Glutamatergic neuron (in vitro differentiated cells): ENCODE results near the gene TXNIP. TPM values are rescaled to one million over a fixed set of nuclear protein-coding genes. Genes with fewer than 3 reads are reported as not detected.

Experiments
- DNase-seq: peaks from one replicate; pipeline ENCODE4 v3.0.0; 2022
- H3K27ac Mint-ChIP-seq: one replicate; pipeline ENCODE4 v1.8.0; 2020; ENCODE audit warnings: mild to moderate bottlenecking, mixed read lengths, inconsistent platforms; ENCODE audit not compliant: unreplicated experiment
- H3K27me3 Mint-ChIP-seq: one replicate; pipeline ENCODE4 v1.8.0; 2020; ENCODE audit warnings: mild to moderate bottlenecking, moderate library complexity, mixed read lengths, inconsistent platforms; ENCODE audit not compliant: unreplicated experiment
- H3K36me3 Mint-ChIP-seq: one replicate; pipeline ENCODE4 v1.8.0; 2020; ENCODE audit warnings: mild to moderate bottlenecking, mixed read lengths, inconsistent platforms; ENCODE audit not compliant: unreplicated experiment
- H3K4me1 Mint-ChIP-seq: one replicate; pipeline ENCODE4 v1.8.0; 2020; ENCODE audit warnings: mild to moderate bottlenecking, low read depth, mixed read lengths, inconsistent platforms; ENCODE audit not compliant: unreplicated experiment
- H3K4me3 Mint-ChIP-seq: one replicate; pipeline ENCODE4 v1.8.0; 2020; ENCODE audit warnings: mild to moderate bottlenecking, mixed read lengths, inconsistent platforms; ENCODE audit not compliant: unreplicated experiment
- H3K9me3 Mint-ChIP-seq: one replicate; pipeline ENCODE4 v1.8.0; 2020; ENCODE audit warnings: mild to moderate bottlenecking, moderate library complexity, mixed read lengths, inconsistent platforms; ENCODE audit not compliant: unreplicated experiment
- CTCF ChIP-seq: fragments of 200-600 bp; sonication (generic); IDR thresholded peaks from one replicate; pipeline ENCODE4 v1.5.0; 2021; ENCODE audit not compliant: partially characterized antibody, unreplicated experiment
- total RNA-seq: library from RNA; stranded (reverse); fragmentation: NEBNext Ultra II Directional; extraction: Animal tissue kit (Norgen Biotek cat#: 25700); gene quantifications from one replicate; pipeline ENCODE4 v1.2.1, GENCODE V29; 2021; ENCODE audit not compliant: unreplicated experiment

The TXNIP gene
- total RNA-seq, 1 donor from 2014 or later: 126 TPM

- no peak for DNase-seq
- Mint-ChIP-seq H3K4me3 (peak overlapping the region; percentile 99), H3K27me3 (peaks cover 11% of the 10 kb centered on the region), H3K9me3 (peaks cover 13% of the 10 kb centered on the region), H3K27ac (no peak overlapping the region), H3K4me1 (peaks cover 25% of the 10 kb centered on the region), H3K36me3 (peaks cover 28% of the 10 kb centered on the region)
- TF ChIP-seq CTCF: no peak
Observed at GRCh38 chr1:145993618-145994390, 2.6 kb downstream of the TXNIP start.

- H3K36me3 Mint-ChIP-seq: peaks cover 28% of the 10 kb centered on the region
- H3K4me3 Mint-ChIP-seq: peak overlapping the region; percentile 99
- H3K9me3 Mint-ChIP-seq: peaks cover 13% of the 10 kb centered on the region
- H3K4me1 Mint-ChIP-seq: peaks cover 23% of the 10 kb centered on the region
- H3K27ac Mint-ChIP-seq: peak overlapping the region; percentile 20
- peaks cover 11% of the 10 kb centered on the region for H3K27me3 Mint-ChIP-seq
- no peak for TF ChIP-seq CTCF
- no peak for DNase-seq
Observed at GRCh38 chr1:145992958-145993617, 3.3 kb downstream of the TXNIP start.

GRCh38 chr1:145992502-145992936, 3.9 kb downstream of the TXNIP start:
- no peak for DNase-seq
- H3K27ac Mint-ChIP-seq: no peak overlapping the region
- peaks cover 11% of the 10 kb centered on the region for H3K27me3 Mint-ChIP-seq
- H3K4me1 Mint-ChIP-seq: peaks cover 17% of the 10 kb centered on the region
- peaks cover 12% of the 10 kb centered on the region for H3K9me3 Mint-ChIP-seq
- H3K36me3 Mint-ChIP-seq: peaks cover 28% of the 10 kb centered on the region
- peak overlapping the region; percentile 99 for H3K4me3 Mint-ChIP-seq
- TF ChIP-seq CTCF: no peak

GRCh38 chr1:145991735-145992412, 4.5 kb downstream of the TXNIP start:
- Mint-ChIP-seq H3K4me1 (peaks cover 14% of the 10 kb centered on the region), H3K27me3 (peaks cover 10% of the 10 kb centered on the region), H3K36me3 (peaks cover 28% of the 10 kb centered on the region), H3K27ac (no peak overlapping the region), H3K4me3 (peak overlapping the region; percentile 22), H3K9me3 (peaks cover 7% of the 10 kb centered on the region)
- TF ChIP-seq CTCF: no peak
- no peak for DNase-seq
